Measurements from ENCODE around the gene SLC39A7. TPM values are rescaled to one million over a fixed set of nuclear protein-coding genes. Genes with fewer than 3 reads are reported as not detected.

SLC39A7 gene
- total RNA-seq = 83.1 and 112 TPM in 2 replicates

DNA sequence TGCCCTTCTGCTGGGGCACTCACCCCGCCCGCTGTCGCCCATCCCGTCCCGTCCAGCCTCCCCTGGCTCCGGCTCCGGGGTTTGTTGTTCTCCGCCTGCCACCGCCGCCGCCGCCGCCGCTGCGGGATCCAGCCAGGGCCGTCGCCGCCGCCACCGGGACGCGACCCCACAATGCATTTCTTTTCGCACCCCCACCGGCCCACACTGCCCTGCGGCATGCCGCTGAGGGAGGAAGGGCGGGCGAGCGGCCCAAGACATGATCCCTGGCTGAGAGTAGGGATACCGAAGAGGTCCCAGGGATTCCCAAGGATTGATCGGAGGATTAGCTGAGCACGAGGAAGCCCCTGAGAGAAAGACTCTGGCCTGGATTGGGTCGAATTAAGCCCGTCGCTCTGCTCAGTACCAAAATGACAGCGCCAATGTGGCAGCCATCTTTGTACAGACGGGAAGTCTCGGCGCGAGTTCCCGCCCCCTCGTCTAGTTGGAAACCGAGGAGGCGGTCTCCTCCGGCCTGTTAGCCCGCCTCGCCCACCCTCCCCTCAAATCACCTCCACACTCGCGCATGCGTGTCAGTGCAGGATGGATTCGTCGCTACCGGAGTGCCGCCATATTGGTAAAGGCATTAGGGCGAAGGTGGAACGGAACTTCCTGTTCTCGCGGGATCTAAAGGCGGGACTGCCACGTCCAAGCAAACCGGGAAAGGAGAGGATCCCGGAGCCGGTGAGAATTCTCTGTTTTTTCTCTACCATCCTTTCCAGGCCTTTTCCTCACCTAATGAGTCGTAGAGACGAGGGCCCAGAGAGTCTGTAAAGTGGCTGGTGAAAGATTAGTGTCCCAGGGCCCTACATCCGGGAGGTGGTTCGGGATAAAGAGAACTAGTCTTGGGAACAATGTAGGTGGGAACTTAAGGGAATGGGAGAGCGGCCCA lies at the start of gene SLC39A7, which contains the start of gene RXRB:
Gene SLC39A7 (plus strand): TSS at position 649 of the 928 bp plus-strand sequence. CDS start 379 bp downstream, outside the sequence.
Gene RXRB (minus strand): TSS at position 447 of the 928 bp plus-strand sequence. CDS start 189 bp downstream, at position 258.
- DNase-seq (ENCODE audit: low read depth in 2 of 2) = peak; percentile 99

GRCh38 chr6:33151050-33151449 lies 49.6 kb upstream of the SLC39A7 start:
- no peak for DNase-seq (ENCODE audit: low read depth in 2 of 2)

DNA sequence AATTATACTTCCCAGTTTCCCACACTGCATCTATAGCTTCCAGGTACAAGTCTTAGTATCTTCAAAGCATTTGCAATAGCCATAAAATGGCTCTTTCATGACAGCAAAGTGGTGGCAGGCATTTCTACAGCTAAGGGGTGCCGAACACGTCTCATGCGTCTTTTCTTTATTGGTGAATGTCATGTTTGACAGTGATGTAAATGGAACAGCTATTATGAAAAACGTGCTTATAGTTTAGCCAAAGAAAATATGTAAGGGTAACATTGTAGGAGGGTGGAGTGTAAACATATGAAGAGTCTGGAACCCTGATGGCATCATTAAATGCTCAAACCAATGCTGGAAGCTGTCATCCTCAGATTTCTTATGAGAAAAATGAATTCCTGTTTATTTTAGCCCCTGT lies 46.3 kb upstream of the SLC39A7 start:
- DNase-seq (ENCODE audit: low read depth in 2 of 2) = no peak

DNA sequence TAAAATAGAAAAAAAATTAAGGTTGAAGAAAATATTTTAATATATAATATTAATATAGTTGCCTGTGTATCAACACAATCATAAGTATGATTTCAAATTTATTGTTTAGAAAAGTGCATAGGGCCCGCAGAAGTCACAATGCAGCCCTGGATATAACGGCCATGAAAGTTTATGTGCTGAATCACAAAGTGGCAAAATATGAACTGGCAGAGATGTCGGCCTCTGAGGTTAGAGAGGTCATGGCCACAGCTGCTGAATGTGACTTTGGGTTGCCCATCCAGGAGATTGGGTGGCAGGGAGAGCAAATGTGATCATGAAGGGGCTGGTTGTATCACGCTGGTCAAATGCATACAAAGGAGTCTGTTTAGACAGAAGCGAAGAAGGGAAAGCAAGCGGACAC lies 44.1 kb upstream of the SLC39A7 start:
- no peak for DNase-seq (ENCODE audit: low read depth in 2 of 2)

GRCh38 chr6:33156964-33157363 lies 43.7 kb upstream of the SLC39A7 start:
- DNase-seq (ENCODE audit: low read depth in 2 of 2) = no peak

DNA sequence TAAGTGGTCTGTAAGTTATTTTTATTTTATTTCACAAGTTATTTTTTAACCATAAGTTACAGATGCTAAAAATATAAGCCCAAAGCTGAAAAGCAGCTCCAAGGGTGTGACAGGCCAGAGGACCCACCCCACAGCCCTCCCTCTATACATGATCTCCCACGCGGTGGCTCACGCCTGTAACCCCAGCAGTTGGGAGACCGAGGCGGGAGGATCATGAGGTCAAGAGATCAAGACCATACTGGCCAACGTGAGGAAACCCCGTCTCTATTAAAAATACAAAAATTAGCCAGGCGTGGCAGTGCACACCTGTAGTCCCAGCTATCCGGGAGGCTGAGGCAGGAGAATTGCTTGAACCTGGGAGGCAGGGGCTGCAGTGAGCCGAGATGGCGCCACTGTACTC lies 40.6 kb upstream of the SLC39A7 start:
- DNase-seq (ENCODE audit: low read depth in 2 of 2) = no peak

GRCh38 chr6:33160728-33161344 lies 39.8 kb upstream of the SLC39A7 start:
- no peak for DNase-seq (ENCODE audit: low read depth in 2 of 2)

DNA sequence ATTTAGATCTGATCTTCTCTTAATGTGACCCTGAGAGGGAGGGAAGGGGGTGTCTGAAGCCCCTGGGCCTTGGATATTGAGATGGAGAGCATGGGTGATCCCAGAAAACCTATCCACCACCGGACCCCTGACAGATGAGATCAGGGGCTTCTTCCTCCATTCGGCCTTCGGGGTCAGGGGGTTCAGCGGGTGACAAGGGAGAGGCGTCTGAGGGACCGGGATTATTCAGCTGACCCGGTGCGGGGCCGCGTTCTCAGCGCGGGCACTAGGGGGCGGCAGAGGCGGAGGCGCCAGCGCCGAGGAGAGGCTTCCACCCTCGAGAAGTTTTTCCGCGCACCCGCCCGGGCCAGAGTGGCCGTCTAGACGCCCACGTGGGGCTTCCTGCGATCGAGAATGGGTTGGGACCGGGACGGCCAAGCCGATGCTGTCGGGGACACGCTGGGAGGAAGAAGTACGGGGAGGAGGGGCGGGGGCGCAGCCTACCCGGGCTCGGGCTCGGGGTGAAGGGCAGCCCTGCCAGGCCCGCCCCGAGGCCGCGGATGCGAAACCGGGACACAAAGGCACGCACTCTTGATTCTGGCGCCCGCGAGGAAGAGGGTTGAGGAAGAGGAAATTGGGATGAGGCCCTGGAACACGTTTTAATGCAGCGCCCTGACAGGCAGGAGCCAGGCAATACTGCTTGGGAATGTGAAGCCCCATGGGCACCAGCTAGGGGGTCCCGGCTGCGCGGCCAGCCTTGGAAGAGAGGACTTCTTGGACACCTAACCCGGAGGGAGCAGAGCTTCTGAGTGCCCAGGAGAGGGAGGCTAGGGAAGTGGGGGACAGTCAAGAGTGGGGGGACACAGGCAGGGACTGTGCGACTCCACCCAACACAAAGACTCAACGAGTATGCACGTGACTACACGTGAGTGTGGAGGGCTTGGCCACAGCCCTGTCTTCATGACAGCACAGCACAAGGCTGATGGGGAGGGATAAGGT lies 39.0 kb upstream of the SLC39A7 start:
- DNase-seq (ENCODE audit: low read depth in 2 of 2) = peak; percentile 6 to 56

DNA sequence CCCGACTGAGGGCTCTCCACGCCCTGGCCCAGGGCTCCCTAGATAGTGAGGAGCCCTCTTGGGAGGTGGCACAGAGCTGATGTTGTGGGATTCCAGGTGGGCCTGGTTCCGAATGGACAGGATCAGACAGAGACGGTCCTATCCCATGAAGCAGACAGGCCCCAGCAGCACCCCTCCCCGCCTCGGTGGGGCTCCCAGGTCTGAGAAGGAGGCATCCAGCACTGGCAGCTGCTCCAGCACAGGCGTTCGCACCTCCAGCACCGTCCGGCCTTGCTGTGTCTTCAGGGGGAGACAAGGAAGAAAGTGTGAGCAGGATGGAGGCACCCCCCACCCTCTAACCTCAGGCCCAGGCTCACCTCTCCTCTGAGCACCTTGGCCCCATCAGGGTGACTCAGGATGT lies 37.1 kb upstream of the SLC39A7 start:
- DNase-seq (ENCODE audit: low read depth in 2 of 2) = no peak

- no peak for DNase-seq (ENCODE audit: low read depth in 2 of 2)
These were observed 36.5 kb upstream of the SLC39A7 start for GRCh38 chr6:33164176-33164575.

DNA sequence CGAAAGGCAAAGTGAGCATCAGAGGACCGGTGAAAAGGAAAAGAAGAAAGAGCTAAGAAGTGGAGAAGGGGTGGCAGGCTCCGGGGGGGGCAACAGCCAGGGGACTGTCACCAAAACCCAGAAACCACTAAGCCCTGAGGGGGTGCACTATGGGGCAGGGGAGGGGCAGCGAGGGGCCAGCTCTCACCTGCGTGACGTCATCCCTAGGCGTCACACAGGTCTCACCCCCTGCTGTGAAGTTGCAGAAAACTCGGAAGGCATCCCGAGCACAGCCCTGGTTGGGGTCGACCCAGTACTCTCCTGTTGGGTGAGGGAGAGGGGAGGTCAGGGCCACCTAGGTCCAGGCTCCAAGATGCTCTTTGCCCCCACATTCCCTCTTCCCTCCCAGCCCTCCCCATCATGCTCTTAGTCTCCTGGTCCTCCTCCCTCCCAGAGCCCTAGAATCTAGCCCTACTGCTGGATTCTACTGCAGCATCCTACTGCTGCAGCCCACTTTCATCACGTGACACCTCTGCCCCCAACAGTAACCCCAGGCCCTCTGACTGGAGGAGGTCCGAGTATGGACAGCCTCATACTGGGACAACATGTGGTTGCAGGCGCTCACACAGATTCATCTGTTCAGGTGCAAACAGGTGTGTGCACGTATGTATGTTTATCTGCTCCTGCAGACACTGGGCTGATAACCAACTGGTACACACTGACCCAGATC lies 35.8 kb upstream of the SLC39A7 start:
- no peak for DNase-seq (ENCODE audit: low read depth in 2 of 2)

DNA sequence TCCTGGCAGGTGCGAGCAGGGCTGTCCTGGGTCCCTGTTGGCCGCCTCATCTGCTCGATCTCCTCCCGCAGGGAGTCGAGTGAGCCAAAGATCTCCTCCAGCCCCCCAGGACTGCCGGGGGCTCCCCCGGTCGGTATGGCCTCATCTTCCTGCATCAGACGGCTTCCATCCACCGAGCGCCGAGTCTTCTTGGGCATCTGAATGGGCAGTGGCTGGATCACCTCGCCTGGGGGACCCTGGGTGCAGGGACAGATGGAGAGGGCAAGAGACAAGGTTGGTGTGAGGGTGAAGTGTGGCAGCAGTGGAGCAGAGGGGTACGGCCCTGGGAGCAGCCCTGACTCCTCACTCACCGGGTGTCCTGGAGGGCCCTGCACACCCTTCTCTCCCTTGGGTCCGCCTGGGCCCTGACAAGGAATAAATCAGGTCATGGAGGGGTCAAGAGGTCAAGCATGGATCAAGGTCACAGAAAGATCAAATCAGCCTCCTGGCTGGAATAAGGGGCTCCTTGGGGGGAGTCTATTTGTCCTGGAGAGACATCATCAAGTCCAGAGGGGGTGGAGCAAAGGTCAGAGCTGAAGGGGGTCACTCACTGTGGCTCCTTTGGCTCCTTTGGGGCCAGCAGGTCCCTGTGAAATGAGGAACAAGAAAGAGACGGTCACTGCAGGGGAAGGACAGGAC lies 34.9 kb upstream of the SLC39A7 start:
- DNase-seq (ENCODE audit: low read depth in 2 of 2) = no peak

DNA sequence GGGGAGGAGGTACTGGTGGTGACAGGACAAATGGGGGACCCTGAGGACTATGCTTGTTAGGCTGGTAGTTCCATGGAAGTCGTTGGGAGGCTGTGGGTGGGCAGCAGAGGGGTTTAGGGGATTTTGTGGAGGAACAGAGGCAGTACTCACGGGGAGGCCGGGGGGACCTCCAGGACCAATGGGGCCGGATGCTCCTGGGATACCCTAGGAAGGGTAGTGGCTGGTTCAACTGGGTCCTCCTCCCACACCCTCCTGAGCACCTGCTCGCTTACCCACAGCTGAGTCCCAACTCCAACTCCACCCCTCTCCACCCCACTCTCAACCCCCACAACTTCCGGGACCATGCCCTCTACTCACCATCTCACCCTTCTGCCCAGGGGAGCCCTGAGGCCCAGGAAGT lies 34.3 kb upstream of the SLC39A7 start:
- no peak for DNase-seq (ENCODE audit: low read depth in 2 of 2)

DNA sequence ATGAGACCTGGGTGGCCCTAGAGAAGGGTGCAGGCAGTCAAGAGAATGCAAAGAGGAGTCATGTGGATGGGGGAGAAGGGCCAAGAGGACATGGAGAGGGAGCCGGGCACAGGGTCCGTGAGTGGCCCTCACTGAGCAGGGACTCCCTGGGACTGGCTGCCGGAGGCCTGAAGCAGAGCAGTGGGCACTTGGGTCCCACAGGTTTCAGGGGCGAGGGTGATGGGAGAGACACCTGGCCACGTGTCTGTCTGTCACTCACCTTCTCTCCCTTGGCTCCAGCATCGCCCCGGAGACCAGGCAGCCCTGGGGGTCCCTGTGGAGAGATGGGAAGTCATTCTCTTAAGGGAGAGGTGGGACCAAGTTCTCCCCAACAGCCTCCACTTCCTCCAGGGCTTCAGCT lies 33.9 kb upstream of the SLC39A7 start:
- no peak for DNase-seq (ENCODE audit: low read depth in 2 of 2)

GRCh38 chr6:33167374-33168283 lies 33.0 kb upstream of the SLC39A7 start:
- DNase-seq (ENCODE audit: low read depth in 2 of 2) = no peak

DNA sequence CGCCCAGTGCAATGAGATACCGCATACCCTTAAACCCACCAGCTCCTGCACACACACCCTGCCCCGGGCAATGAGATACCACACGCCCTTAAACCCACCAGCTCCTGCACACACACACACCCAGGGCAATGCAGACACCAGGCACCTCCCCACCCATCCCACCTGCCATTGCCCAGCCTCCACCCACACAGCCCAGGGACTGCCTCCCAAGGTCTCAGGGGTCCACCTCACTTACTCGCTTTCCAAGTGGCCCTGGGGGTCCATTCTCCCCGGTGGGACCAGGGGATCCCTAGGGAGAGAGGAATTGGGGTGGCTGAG lies 32.4 kb upstream of the SLC39A7 start:
- no peak for DNase-seq (ENCODE audit: low read depth in 2 of 2)

DNA sequence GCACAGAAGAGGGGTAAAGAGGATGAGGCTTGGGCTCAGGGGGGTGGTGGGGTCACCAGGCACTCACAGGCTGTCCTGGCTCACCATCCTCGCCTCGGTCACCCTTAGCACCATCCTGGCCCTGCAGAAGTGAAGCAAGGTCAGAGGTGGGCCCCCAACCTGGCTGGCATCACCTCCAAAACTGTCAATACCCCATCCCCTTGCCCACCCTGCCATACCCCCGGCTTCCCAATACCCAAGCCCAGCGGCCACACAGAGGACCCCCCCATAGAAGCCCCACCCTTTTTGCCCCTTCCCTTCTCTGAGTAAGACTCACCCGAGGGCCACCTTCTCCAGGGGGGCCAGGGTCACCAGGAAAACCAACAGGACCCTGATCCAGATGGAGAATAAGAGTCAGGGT lies 32.0 kb upstream of the SLC39A7 start:
- DNase-seq (ENCODE audit: low read depth in 2 of 2) = no peak

GRCh38 chr6:33169291-33170175 lies 31.1 kb upstream of the SLC39A7 start:
- no peak for DNase-seq (ENCODE audit: low read depth in 2 of 2)
